ENCODE measurements around the gene CDON. TPM values are rescaled to one million over a fixed set of nuclear protein-coding genes. Genes with fewer than 3 reads are reported as not detected.
"Not testable (repeated sequence)": the region's sequence is repeated elsewhere in the genome, so short reads cannot be mapped to it uniquely, and the experiment has no call there.

Gene CDON
- total RNA-seq, 1 experiment from 2014 or later, result 17.2 TPM

- not testable (repeated sequence) for H3K9me3 Mint-ChIP-seq; H3K4me1 ChIP-seq (ENCODE audit: insufficient read depth, low read length); H3K4me2 ChIP-seq (ENCODE audit: insufficient read depth, insufficient read length, low read length); H3K27ac ChIP-seq (ENCODE audit: insufficient read length, low read depth, low read length); DNase-seq; H2BK20ac ChIP-seq (ENCODE audit: low read depth, low read length, poor library complexity, severe bottlenecking); H2AFZ ChIP-seq (ENCODE audit: low read length); H2BK12ac ChIP-seq (ENCODE audit: insufficient read length, low read depth, low read length); H3K14ac ChIP-seq (ENCODE audit: insufficient read depth, low read length); H3K23me2 ChIP-seq (ENCODE audit: insufficient read length, low read depth, low read length, poor library complexity, severe bottlenecking); H3K23ac ChIP-seq (ENCODE audit: insufficient read length, low read depth, low read length); H3K27me3 Mint-ChIP-seq (ENCODE audit: low read depth); H3T11ph ChIP-seq (ENCODE audit: low read length); H3K9ac ChIP-seq (ENCODE audit: extremely low read depth, insufficient read length, low read length); H3K79me2 ChIP-seq (ENCODE audit: insufficient read depth, low read length); H2BK15ac ChIP-seq (ENCODE audit: low read depth, low read length); H2AK5ac ChIP-seq (ENCODE audit: insufficient read length, low read length); H3K4me1 Mint-ChIP-seq; H4K20me1 ChIP-seq (ENCODE audit: control insufficient read depth, insufficient read depth, insufficient read length); H3K4me3 Mint-ChIP-seq; H4K8ac ChIP-seq (replicated peaks; ENCODE audit: insufficient read length, low read depth, low read length); H3K36me3 Mint-ChIP-seq (ENCODE audit: insufficient read depth in 1 of 3, low read depth in 3 of 3); H2BK5ac ChIP-seq (ENCODE audit: insufficient read length, low read length); H3K4ac ChIP-seq (ENCODE audit: low read depth, low read length); H4K91ac ChIP-seq (ENCODE audit: insufficient read length, low read depth, low read length); H3K79me1 ChIP-seq (ENCODE audit: insufficient read depth, low read depth, low read length, poor library complexity, severe bottlenecking); H3K56ac ChIP-seq (ENCODE audit: insufficient read length, low read depth, low read length); H3K9me3 ChIP-seq (ENCODE audit: control insufficient read depth, low read depth, low read length); H2BK120ac ChIP-seq (ENCODE audit: low read depth, low read length, poor library complexity, severe bottlenecking); H3K27me3 ChIP-seq (ENCODE audit: insufficient read depth, low read length); H4K5ac ChIP-seq (ENCODE audit: insufficient read length, low read depth, low read length); H3K18ac ChIP-seq (ENCODE audit: insufficient read length, low read depth, low read length); H3K27ac Mint-ChIP-seq
- no CpG with 5 or more reads among the region's 3 CpGs for WGBS (ENCODE audit: extremely low coverage, insufficient read length, low lambda C conversion rate)
- TF ChIP-seq, protein P1, sequence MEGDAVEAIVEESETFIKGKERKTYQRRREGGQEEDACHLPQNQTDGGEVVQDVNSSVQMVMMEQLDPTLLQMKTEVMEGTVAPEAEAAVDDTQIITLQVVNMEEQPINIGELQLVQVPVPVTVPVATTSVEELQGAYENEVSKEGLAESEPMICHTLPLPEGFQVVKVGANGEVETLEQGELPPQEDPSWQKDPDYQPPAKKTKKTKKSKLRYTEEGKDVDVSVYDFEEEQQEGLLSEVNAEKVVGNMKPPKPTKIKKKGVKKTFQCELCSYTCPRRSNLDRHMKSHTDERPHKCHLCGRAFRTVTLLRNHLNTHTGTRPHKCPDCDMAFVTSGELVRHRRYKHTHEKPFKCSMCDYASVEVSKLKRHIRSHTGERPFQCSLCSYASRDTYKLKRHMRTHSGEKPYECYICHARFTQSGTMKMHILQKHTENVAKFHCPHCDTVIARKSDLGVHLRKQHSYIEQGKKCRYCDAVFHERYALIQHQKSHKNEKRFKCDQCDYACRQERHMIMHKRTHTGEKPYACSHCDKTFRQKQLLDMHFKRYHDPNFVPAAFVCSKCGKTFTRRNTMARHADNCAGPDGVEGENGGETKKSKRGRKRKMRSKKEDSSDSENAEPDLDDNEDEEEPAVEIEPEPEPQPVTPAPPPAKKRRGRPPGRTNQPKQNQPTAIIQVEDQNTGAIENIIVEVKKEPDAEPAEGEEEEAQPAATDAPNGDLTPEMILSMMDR (conservative IDR thresholded peaks at IDR 0.05), result peak; percentile 57
Measured at GRCh38 chr11:125914601-125915000, 148.1 kb downstream of the CDON start.

All from H9 (cell line).